ENCODE data around the gene TNIK. TPM values are rescaled to one million over a fixed set of nuclear protein-coding genes. Genes with fewer than 3 reads are reported as not detected.

The TNIK gene
- total and polyA plus RNA-seq, 2 of the 13 experiments (the other 11 are each of a cell fraction or from before 2014, with no cell fraction given), result 0.15 to 0.22 TPM

- Histone ChIP-seq H3K9ac (ENCODE audit: insufficient read depth, low read depth, low read length) (no peak overlapping the region), H3K27ac (ENCODE audit: extremely low read length, insufficient read depth, low read length) (no peak overlapping the region), H3K9me3 (ENCODE audit: low read length) (no peaks in the 10 kb centered on the region), H3K4me1 (ENCODE audit: insufficient read depth, low read length) (no peaks in the 10 kb centered on the region), H3K79me2 (ENCODE audit: insufficient read depth, low read length) (no peaks in the 10 kb centered on the region), H3K27me3 (ENCODE audit: control insufficient read depth in 1 of 2, insufficient read depth in 2 of 2, low read length in 2 of 2) (no peaks in the 10 kb centered on the region), H3K36me3 (replicated peaks in 1 of 2; ENCODE audit: control insufficient read depth in 1 of 2, insufficient read depth in 2 of 2, low read length in 2 of 2) (no peaks in the 10 kb centered on the region), H3K4me2 (ENCODE audit: low read depth, low read length) (no peak overlapping the region), H3K4me3 (replicated peaks in 1 of 3; ENCODE audit: insufficient read depth in 1 of 3, low read depth in 2 of 3, low read length in 3 of 3) (no peak overlapping the region), H2AFZ (ENCODE audit: low read length) (no peak overlapping the region), H4K20me1 (ENCODE audit: insufficient read depth, low read length) (no peaks in the 10 kb centered on the region)
- ATAC-seq (no peak), FAIRE-seq (no peak), DNase-seq (ENCODE audit: low spot score) (no peak)
- intact Hi-C loops (cut with micrococcal nuclease; ENCODE audit: unreplicated experiment), result no loop called here
- BruUV-seq (replicated peaks), result no TSS peak
- POLR2A ChIA-PET, result no interaction called here
- WGBS (ENCODE audit: low lambda C conversion rate), result 28% methylated on average over 2 of the region's 2 CpGs
- in situ Hi-C loops (cut with HindIII; ENCODE audit: extremely low pct_ligation_motif_present, low pct_unique_long_range_greater_than_20kb), result no loop called here
- CTCF ChIA-PET (ENCODE audit: low intra/inter-chr PET ratio, low total read pairs), result no interaction called here
- no peak for TF ChIP-seq FIP1L1 (IDR thresholded peaks at IDR 0.05; ENCODE audit: borderline replicate concordance, insufficient read depth, low read depth, low read length)
- TF ChIP-seq THAP11 (CRISPR knock-in tag; IDR thresholded peaks at IDR 0.05), result no peak
- TF ChIP-seq KLF16 (CRISPR knock-in tag; IDR thresholded peaks at IDR 0.05), result no peak
- TF ChIP-seq ZNF17 (CRISPR knock-in tag; IDR thresholded peaks at IDR 0.05), result no peak
- TF ChIP-seq THRA (CRISPR knock-in tag; IDR thresholded peaks at IDR 0.05; ENCODE audit: borderline replicate concordance), result no peak
- no peak for TF ChIP-seq RFXAP (CRISPR knock-in tag; IDR thresholded peaks at IDR 0.05; ENCODE audit: borderline replicate concordance)
- TF ChIP-seq, protein P1, sequence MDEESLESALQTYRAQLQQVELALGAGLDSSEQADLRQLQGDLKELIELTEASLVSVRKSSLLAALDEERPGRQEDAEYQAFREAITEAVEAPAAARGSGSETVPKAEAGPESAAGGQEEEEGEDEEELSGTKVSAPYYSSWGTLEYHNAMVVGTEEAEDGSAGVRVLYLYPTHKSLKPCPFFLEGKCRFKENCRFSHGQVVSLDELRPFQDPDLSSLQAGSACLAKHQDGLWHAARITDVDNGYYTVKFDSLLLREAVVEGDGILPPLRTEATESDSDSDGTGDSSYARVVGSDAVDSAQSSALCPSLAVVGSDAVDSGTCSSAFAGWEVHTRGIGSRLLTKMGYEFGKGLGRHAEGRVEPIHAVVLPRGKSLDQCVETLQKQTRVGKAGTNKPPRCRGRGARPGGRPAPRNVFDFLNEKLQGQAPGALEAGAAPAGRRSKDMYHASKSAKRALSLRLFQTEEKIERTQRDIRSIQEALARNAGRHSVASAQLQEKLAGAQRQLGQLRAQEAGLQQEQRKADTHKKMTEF (CRISPR knock-in tag; IDR thresholded peaks at IDR 0.05), result no peak
- no peak for TF ChIP-seq ESRRA (CRISPR knock-in tag; IDR thresholded peaks at IDR 0.05; ENCODE audit: low read depth)
- TF ChIP-seq MZF1 (CRISPR knock-in tag; IDR thresholded peaks at IDR 0.05; ENCODE audit: borderline replicate concordance), result no peak
- no peak for TF ChIP-seq DMAP1 (CRISPR knock-in tag; IDR thresholded peaks at IDR 0.05)
- TF ChIP-seq TCF7 (IDR thresholded peaks at IDR 0.05; ENCODE audit: low read depth), result no peak
- TF ChIP-seq ZSCAN21 (CRISPR knock-in tag; IDR thresholded peaks at IDR 0.05; ENCODE audit: borderline replicate concordance), result no peak
- no peak for TF ChIP-seq NFIB (CRISPR knock-in tag; IDR thresholded peaks at IDR 0.05; ENCODE audit: borderline replicate concordance)
- no peak for TF ChIP-seq MED1 (CRISPR knock-in tag; IDR thresholded peaks at IDR 0.05)
- TF ChIP-seq, protein P2, sequence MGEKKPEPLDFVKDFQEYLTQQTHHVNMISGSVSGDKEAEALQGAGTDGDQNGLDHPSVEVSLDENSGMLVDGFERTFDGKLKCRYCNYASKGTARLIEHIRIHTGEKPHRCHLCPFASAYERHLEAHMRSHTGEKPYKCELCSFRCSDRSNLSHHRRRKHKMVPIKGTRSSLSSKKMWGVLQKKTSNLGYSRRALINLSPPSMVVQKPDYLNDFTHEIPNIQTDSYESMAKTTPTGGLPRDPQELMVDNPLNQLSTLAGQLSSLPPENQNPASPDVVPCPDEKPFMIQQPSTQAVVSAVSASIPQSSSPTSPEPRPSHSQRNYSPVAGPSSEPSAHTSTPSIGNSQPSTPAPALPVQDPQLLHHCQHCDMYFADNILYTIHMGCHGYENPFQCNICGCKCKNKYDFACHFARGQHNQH (CRISPR knock-in tag; IDR thresholded peaks at IDR 0.05), result no peak
These were observed 117.3 kb downstream of the TNIK start for GRCh38 chr3:171342783-171343420.

Data from HepG2 (cell line).